ENCODE measurements around the gene TBC1D2.
A peak's percentile ranks its signal among the peaks of the same experiment; 100 is the strongest.
"Not testable (repeated sequence)": the region's sequence is repeated elsewhere in the genome, so short reads cannot be mapped to it uniquely, and the experiment has no call there.

TBC1D2 gene

GRCh38 chr9:98271479-98271878 is 16.0 kb upstream of the TBC1D2 start:
- DNase-seq, result no peak

GRCh38 chr9:98270284-98270683 is 14.8 kb upstream of the TBC1D2 start:
- not testable (repeated sequence) for DNase-seq

GRCh38 chr9:98269652-98270051 is 14.2 kb upstream of the TBC1D2 start:
- not testable (repeated sequence) for DNase-seq

- DNase-seq, result not testable (repeated sequence)
Measured at GRCh38 chr9:98267556-98267955, 12.1 kb upstream of the TBC1D2 start.

GRCh38 chr9:98264516-98264915 is 9.1 kb upstream of the TBC1D2 start:
- no peak for DNase-seq

GRCh38 chr9:98263482-98264357 is 8.3 kb upstream of the TBC1D2 start:
- DNase-seq, result peak; percentile 87

GRCh38 chr9:98263080-98263479 is 7.6 kb upstream of the TBC1D2 start:
- no peak for DNase-seq

GRCh38 chr9:98262056-98262455 is 6.6 kb upstream of the TBC1D2 start:
- no peak for DNase-seq

GRCh38 chr9:98260635-98261034 is 5.2 kb upstream of the TBC1D2 start:
- DNase-seq, result no peak

GRCh38 chr9:98259791-98260190 is 4.3 kb upstream of the TBC1D2 start:
- DNase-seq, result no peak

- DNase-seq, result peak; percentile 59
Measured at GRCh38 chr9:98256756-98257155, 1.3 kb upstream of the TBC1D2 start.

GRCh38 chr9:98255061-98255577 is 330 bp downstream of the TBC1D2 start:
- DNase-seq, result no peak

GRCh38 chr9:98254228-98255060 is 1.0 kb downstream of the TBC1D2 start:
- DNase-seq, result no peak

GRCh38 chr9:98253565-98253964 is 1.9 kb downstream of the TBC1D2 start:
- DNase-seq, result no peak

- no peak for DNase-seq
Measured at GRCh38 chr9:98251551-98251950, 3.9 kb downstream of the TBC1D2 start.

- no peak for DNase-seq
Measured at GRCh38 chr9:98249771-98250170, 5.7 kb downstream of the TBC1D2 start.

- peak; percentile 25 for DNase-seq
Measured at GRCh38 chr9:98248737-98249474, 6.5 kb downstream of the TBC1D2 start.

GRCh38 chr9:98247831-98248657 is 7.4 kb downstream of the TBC1D2 start:
- DNase-seq, result no peak

GRCh38 chr9:98242426-98242825 is 13.0 kb downstream of the TBC1D2 start:
- no peak for DNase-seq

- DNase-seq, result no peak
Measured at GRCh38 chr9:98241357-98242300, 13.8 kb downstream of the TBC1D2 start.

- no peak for DNase-seq
Measured at GRCh38 chr9:98240475-98240874, 15.0 kb downstream of the TBC1D2 start.
